ENCODE results near the gene GRIN2C.

GRCh38 chr17:74866198-74866835 lies 6.6 kb upstream of the GRIN2C start:
- TF ChIP-seq CTCF (IDR thresholded peaks at IDR 0.05), result no peak
- no peak for TF ChIP-seq POLR2A (IDR thresholded peaks at IDR 0.05)
